Astrocyte (in vitro differentiated cells and primary cell): ENCODE measurements around the gene SPIRE2. TPM values are rescaled to one million over a fixed set of nuclear protein-coding genes. Genes with fewer than 3 reads are reported as not detected.

ENCODE experiments used
- DNase-seq: peaks from one replicate; pipeline ENCODE4 v3.0.0-alpha.2; 2010; ENCODE audit warnings: low read depth
- FAIRE-seq: peaks from 2 replicates; lab custom pipeline; 2011; peaks lifted over from hg19 to GRCh38; lab: Jason Lieb, UNC
- H2AFZ ChIP-seq: 2 replicates; pipeline ENCODE4 v1.6.0; 2012; ENCODE audit warnings: low read depth, low read length, inconsistent platforms
- H3K27ac ChIP-seq: 2 replicates; pipeline ENCODE4 v1.5.1; 2011; ENCODE audit warnings: low read depth, low read length, inconsistent platforms
- H3K27me3 ChIP-seq: 2 replicates; pipeline ENCODE4 v1.6.0; 2011; ENCODE audit warnings: low read length, inconsistent platforms; ENCODE audit not compliant: insufficient read depth
- H3K36me3 ChIP-seq: 2 replicates; pipeline ENCODE4 v1.5.1; 2011; ENCODE audit warnings: low read length, inconsistent platforms; ENCODE audit not compliant: insufficient read depth
- H3K4me1 ChIP-seq: 2 replicates; pipeline ENCODE4 v1.5.1; 2011; ENCODE audit warnings: low read length, inconsistent platforms; ENCODE audit not compliant: insufficient read depth
- H3K4me2 ChIP-seq: 2 replicates; pipeline ENCODE4 v1.6.0; 2012; ENCODE audit warnings: low read length, inconsistent platforms
- H3K4me3 ChIP-seq: 2 replicates; pipeline ENCODE4 v1.5.1; 2011; ENCODE audit warnings: low read depth, mild to moderate bottlenecking, low read length, inconsistent platforms; ENCODE audit not compliant: insufficient read depth
- H3K79me2 ChIP-seq: 2 replicates; pipeline ENCODE4 v1.6.0; 2012; ENCODE audit warnings: mild to moderate bottlenecking, low read length, inconsistent platforms; ENCODE audit not compliant: insufficient read depth
- H3K9ac ChIP-seq: 2 replicates; pipeline ENCODE4 v1.6.0; 2012; ENCODE audit warnings: mild to moderate bottlenecking, low read length, inconsistent platforms
- H3K9me3 ChIP-seq: 2 replicates; pipeline ENCODE4 v1.5.1; 2012; ENCODE audit warnings: low read depth, mild to moderate bottlenecking, low read length, inconsistent platforms; ENCODE audit not compliant: insufficient read depth
- H4K20me1 ChIP-seq: 2 replicates; pipeline ENCODE4 v1.6.0; 2012; ENCODE audit warnings: low read length, inconsistent platforms; ENCODE audit not compliant: insufficient read depth
- H3K27ac Mint-ChIP-seq: one replicate; pipeline ENCODE4 v1.8.0; 2021; ENCODE audit warnings: mild to moderate bottlenecking, mixed read lengths; ENCODE audit not compliant: unreplicated experiment
- H3K27me3 Mint-ChIP-seq: one replicate; pipeline ENCODE4 v1.8.0; 2021; ENCODE audit warnings: low read depth, mixed read lengths; ENCODE audit not compliant: unreplicated experiment
- H3K36me3 Mint-ChIP-seq: one replicate; pipeline ENCODE4 v1.8.0; 2021; ENCODE audit warnings: low read depth, mixed read lengths; ENCODE audit not compliant: unreplicated experiment
- H3K4me1 Mint-ChIP-seq: one replicate; pipeline ENCODE4 v1.8.0; 2021; ENCODE audit warnings: low read depth, mixed read lengths; ENCODE audit not compliant: unreplicated experiment
- H3K4me3 Mint-ChIP-seq: one replicate; pipeline ENCODE4 v1.8.0; 2021; ENCODE audit warnings: mild to moderate bottlenecking, moderate library complexity, mixed read lengths; ENCODE audit not compliant: unreplicated experiment
- H3K9me3 Mint-ChIP-seq: one replicate; pipeline ENCODE4 v1.8.0; 2021; ENCODE audit warnings: mild to moderate bottlenecking, mixed read lengths; ENCODE audit not compliant: unreplicated experiment
- CTCF ChIP-seq: IDR thresholded peaks from 2 replicates; pipeline ENCODE4 v1.5.1; 2011; ENCODE audit warnings: low read depth, mild to moderate bottlenecking, inconsistent platforms, low read length, moderate library complexity; ENCODE audit not compliant: insufficient read depth
- EZH2 ChIP-seq: IDR thresholded peaks from 2 replicates; pipeline ENCODE4 v1.6.1; 2012; ENCODE audit warnings: mild to moderate bottlenecking, low read length, inconsistent platforms; ENCODE audit not compliant: insufficient read depth
- total RNA-seq: library from RNA; stranded (reverse); gene quantifications from 2 replicates; pipeline ENCODE4 v1.2.1, GENCODE V29; 2021

SPIRE2 gene
- total RNA-seq, 1 donor from 2014 or later: 3.2 TPM

- Mint-ChIP-seq H3K9me3 (no peaks in the 10 kb centered on the region), H3K27ac (no peak overlapping the region), H3K36me3 (no peaks in the 10 kb centered on the region), H3K4me3 (no peak overlapping the region), H3K4me1 (peaks cover 8% of the 10 kb centered on the region), H3K27me3 (peaks cover 2% of the 10 kb centered on the region)
- DNase-seq: no peak
- no peaks in the 10 kb centered on the region for H3K27me3 ChIP-seq
- no peak overlapping the region for H3K9ac ChIP-seq
- no peaks in the 10 kb centered on the region for H3K79me2 ChIP-seq
- H3K4me1 ChIP-seq: peaks cover 8% of the 10 kb centered on the region
- no peak overlapping the region for H3K4me2 ChIP-seq
- no peaks in the 10 kb centered on the region for H3K36me3 ChIP-seq
- no peak overlapping the region for H2AFZ ChIP-seq
- H3K9me3 ChIP-seq: no peaks in the 10 kb centered on the region
- TF ChIP-seq CTCF: no peak
- TF ChIP-seq EZH2: no peak
- H3K4me3 ChIP-seq: no peak overlapping the region
- H3K27ac ChIP-seq: no peak overlapping the region
- H4K20me1 ChIP-seq: no peaks in the 10 kb centered on the region
- FAIRE-seq: no peak
Observed at GRCh38 chr16:89858973-89859614, 30.8 kb downstream of the SPIRE2 start.

GRCh38 chr16:89859615-89860007 lies 31.3 kb downstream of the SPIRE2 start:
- FAIRE-seq (no peak), DNase-seq (no peak)
- TF ChIP-seq EZH2: no peak
- no peak for TF ChIP-seq CTCF
- Histone ChIP-seq H2AFZ (no peak overlapping the region), H3K36me3 (no peaks in the 10 kb centered on the region), H3K4me2 (no peak overlapping the region), H3K27me3 (no peaks in the 10 kb centered on the region), H4K20me1 (no peaks in the 10 kb centered on the region), H3K4me3 (no peak overlapping the region), H3K79me2 (no peaks in the 10 kb centered on the region), H3K27ac (no peak overlapping the region), H3K9ac (no peak overlapping the region), H3K4me1 (peaks cover 13% of the 10 kb centered on the region), H3K9me3 (no peaks in the 10 kb centered on the region)
- H3K36me3 Mint-ChIP-seq: peaks cover 3% of the 10 kb centered on the region
- H3K27me3 Mint-ChIP-seq: no peaks in the 10 kb centered on the region
- no peaks in the 10 kb centered on the region for H3K9me3 Mint-ChIP-seq
- no peak overlapping the region for H3K4me3 Mint-ChIP-seq
- H3K4me1 Mint-ChIP-seq: peaks cover 12% of the 10 kb centered on the region
- H3K27ac Mint-ChIP-seq: no peak overlapping the region

GRCh38 chr16:89860747-89861304 lies 32.6 kb downstream of the SPIRE2 start:
- no peak for DNase-seq

More at GRCh38 chr16:89860747-89861304, 32.6 kb downstream of the SPIRE2 start:
- Mint-ChIP-seq H3K9me3 (no peaks in the 10 kb centered on the region), H3K36me3 (peaks cover 4% of the 10 kb centered on the region), H3K27me3 (no peaks in the 10 kb centered on the region), H3K27ac (no peak overlapping the region), H3K4me1 (peaks cover 13% of the 10 kb centered on the region), H3K4me3 (peak overlapping the region; percentile 11)
- TF ChIP-seq EZH2: no peak
- TF ChIP-seq CTCF: peak; percentile 81
- Histone ChIP-seq H3K9me3 (no peaks in the 10 kb centered on the region), H3K4me2 (no peak overlapping the region), H3K79me2 (no peaks in the 10 kb centered on the region), H3K4me1 (peaks cover 13% of the 10 kb centered on the region), H3K4me3 (no peak overlapping the region), H3K27me3 (no peaks in the 10 kb centered on the region), H2AFZ (no peak overlapping the region), H3K9ac (no peak overlapping the region), H3K27ac (no peak overlapping the region), H3K36me3 (no peaks in the 10 kb centered on the region), H4K20me1 (no peaks in the 10 kb centered on the region)
- no peak for FAIRE-seq
